Measurements from ENCODE around the gene CD22.

The CD22 gene

DNA sequence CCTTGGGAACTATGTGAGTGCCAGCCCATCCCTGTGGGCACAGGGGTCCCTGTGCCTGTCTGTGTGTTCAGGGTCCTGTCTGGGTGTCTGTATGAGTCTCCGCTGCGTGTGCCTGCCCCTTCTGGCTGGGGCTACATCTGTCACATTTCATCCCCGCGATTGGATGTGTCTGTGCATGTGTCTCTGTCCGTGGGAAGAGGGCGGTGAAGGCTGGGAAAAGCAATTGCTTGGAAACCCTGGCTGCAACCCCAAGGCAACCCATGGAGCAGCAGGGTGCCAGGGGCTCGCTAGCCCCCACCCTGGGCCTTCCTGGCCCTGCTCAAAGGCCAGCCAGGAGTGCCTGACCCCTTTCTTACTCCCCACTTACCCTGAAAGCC is 35.6 kb upstream of the CD22 start:
- DNase-seq (ENCODE audit: extremely low read depth, low read depth): no peak
- TF ChIP-seq, protein P1, sequence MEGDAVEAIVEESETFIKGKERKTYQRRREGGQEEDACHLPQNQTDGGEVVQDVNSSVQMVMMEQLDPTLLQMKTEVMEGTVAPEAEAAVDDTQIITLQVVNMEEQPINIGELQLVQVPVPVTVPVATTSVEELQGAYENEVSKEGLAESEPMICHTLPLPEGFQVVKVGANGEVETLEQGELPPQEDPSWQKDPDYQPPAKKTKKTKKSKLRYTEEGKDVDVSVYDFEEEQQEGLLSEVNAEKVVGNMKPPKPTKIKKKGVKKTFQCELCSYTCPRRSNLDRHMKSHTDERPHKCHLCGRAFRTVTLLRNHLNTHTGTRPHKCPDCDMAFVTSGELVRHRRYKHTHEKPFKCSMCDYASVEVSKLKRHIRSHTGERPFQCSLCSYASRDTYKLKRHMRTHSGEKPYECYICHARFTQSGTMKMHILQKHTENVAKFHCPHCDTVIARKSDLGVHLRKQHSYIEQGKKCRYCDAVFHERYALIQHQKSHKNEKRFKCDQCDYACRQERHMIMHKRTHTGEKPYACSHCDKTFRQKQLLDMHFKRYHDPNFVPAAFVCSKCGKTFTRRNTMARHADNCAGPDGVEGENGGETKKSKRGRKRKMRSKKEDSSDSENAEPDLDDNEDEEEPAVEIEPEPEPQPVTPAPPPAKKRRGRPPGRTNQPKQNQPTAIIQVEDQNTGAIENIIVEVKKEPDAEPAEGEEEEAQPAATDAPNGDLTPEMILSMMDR (IDR thresholded peaks at IDR 0.05; ENCODE audit: low read depth, low read length): no peak

DNA sequence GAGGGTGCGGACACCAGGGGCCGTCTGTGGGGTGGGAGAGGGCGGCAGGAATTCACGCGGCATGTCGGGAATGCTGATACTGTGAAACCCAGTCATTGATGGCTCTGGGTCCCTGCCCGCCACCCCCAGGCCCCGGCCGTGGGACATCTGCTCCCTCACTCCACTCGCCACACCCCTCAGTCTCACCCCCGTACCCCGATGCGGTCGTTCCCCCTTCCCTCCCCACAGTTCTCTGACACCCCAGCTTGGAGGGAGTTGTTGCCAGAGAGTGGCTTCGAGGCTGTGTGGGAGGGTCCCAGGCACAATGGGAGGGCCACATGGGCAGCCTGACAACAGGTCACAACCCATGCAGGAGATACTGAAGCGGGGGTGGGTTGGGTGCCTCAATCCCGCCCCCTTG is 35.2 kb upstream of the CD22 start:
- TF ChIP-seq, protein P1 (IDR thresholded peaks at IDR 0.05; ENCODE audit: low read depth, low read length): no peak
- DNase-seq (ENCODE audit: extremely low read depth, low read depth): no peak

DNA sequence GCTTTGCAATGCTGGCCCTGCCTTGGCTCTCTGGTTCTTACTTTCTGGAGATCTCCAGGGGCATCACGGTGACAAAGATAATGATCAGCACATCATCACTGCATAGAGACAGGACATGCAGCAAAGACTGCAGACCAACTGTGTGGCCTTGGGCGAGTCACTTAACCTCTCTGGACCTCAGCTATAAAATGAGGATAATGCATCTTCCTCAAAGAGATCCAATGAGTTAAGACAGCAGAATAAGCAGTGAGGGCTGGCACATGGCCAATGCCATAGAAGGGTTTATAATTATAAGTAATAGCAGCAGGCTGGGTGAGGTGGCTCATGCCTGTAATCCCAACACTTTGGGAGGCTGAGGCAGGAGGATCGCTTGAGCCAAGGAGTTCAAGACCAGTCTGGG is 34.7 kb upstream of the CD22 start:
- DNase-seq (ENCODE audit: extremely low read depth, low read depth): no peak
- TF ChIP-seq, protein P1 (IDR thresholded peaks at IDR 0.05; ENCODE audit: low read depth, low read length): no peak

DNA sequence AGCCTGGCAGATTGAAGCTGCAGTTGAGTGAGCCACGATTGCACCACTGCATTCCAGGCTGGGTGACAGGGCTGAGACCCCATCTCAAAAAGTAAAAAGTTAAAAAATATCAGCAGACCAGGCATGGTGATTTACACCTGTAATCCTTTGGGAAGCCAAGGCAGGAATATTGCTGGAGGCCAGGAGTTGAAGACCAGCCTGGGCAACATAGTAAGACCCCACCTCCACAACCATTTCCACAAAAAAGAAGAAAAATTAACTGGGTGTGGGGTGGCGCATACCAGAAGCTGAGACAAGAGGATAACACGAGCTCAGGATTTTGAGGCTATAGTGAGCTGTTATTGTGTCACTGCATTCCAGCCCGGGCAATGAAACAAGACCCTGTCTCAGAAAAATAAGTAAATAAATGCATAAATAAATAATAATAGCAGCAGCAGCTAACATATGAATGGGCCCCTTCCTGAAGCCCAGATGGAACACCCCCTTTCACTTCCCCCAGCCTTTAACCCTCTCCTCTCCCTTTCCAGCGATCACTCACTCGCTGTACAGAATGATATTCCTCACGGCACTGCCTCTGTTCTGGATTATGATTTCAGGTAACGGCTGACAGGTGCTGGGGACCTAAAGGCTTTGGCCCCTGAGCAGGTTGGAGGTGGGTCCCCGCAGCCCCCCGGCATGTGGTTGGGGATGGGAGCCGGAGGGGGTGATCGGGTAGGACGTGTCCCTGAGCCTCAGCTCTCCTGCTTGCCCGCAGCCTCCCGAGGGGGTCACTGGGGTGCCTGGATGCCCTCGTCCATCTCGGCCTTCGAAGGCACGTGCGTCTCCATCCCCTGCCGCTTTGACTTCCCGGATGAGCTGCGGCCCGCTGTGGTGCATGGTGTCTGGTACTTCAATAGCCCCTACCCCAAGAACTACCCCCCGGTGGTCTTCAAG is 33.9 kb upstream of the CD22 start:
- TF ChIP-seq, protein P1 (IDR thresholded peaks at IDR 0.05; ENCODE audit: low read depth, low read length): no peak

DNA sequence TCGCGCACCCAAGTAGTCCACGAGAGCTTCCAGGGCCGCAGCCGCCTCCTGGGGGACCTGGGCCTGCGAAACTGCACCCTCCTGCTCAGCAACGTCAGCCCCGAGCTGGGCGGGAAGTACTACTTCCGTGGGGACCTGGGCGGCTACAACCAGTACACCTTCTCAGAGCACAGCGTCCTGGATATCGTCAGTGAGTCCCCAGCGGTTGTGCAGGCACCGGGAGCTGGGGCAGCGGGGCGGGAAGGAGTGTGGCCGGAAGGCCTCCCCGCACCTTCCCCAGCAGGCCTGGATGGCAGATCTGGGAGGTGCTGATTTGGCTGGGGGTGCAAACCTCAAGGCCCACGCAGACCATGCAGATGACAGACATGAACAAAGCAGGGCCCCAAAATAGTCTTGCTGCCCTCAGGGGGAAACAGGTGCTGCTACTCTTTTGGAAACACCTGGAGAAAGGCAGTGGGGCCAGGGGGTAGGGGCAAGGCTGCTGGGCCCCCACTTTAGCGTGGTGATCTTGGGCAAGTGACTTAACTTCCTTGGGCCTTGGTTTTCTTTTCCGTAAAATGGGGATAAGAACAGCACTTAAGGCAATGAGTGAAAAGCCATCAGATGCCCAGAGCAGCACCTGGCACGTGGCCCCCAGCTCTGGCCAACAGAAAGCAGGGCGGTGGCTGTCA is 33.1 kb upstream of the CD22 start:
- TF ChIP-seq, protein P1 (IDR thresholded peaks at IDR 0.05; ENCODE audit: low read depth, low read length): no peak
- no peak for DNase-seq (ENCODE audit: extremely low read depth, low read depth)

More for the DNA sequence above, 33.9 kb upstream of the CD22 start:
- no peak for DNase-seq (ENCODE audit: extremely low read depth, low read depth)

DNA sequence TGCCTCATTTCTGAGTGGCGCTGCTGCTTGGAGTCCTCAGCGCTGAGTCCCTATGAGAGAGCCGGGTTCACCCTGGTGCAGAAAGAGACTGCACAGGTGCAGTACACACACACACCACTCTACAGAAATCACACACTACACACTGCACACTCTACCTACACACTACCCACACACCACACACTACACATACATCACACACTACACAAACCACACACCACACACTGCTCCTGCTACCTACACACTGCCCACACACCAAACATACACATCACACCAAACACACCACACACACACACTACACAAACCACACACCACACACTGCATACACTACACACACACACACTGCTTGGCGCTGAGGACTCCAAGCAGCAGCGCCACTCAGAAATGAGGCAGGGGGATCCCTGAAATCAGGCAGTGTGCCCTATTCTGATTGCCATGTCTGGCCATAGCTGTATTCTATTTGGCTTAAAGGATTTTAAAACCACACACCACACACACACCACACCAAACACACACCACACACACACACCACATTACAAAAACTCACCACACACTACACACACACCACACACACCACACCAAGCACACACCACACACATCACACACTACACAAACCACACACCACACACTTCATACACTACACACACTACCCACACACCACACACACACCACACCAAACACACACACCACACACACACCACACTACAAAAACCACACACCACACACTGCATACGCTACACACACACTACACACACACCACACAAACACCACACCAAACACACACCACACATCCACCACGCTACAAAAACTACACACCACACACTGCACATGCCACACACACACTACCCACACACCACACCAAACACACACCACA is 32.1 kb upstream of the CD22 start:
- DNase-seq (ENCODE audit: extremely low read depth, low read depth): no peak
- TF ChIP-seq, protein P1 (IDR thresholded peaks at IDR 0.05; ENCODE audit: low read depth, low read length): no peak
